ENCODE data around the gene TBX1.

The TBX1 gene

DNA sequence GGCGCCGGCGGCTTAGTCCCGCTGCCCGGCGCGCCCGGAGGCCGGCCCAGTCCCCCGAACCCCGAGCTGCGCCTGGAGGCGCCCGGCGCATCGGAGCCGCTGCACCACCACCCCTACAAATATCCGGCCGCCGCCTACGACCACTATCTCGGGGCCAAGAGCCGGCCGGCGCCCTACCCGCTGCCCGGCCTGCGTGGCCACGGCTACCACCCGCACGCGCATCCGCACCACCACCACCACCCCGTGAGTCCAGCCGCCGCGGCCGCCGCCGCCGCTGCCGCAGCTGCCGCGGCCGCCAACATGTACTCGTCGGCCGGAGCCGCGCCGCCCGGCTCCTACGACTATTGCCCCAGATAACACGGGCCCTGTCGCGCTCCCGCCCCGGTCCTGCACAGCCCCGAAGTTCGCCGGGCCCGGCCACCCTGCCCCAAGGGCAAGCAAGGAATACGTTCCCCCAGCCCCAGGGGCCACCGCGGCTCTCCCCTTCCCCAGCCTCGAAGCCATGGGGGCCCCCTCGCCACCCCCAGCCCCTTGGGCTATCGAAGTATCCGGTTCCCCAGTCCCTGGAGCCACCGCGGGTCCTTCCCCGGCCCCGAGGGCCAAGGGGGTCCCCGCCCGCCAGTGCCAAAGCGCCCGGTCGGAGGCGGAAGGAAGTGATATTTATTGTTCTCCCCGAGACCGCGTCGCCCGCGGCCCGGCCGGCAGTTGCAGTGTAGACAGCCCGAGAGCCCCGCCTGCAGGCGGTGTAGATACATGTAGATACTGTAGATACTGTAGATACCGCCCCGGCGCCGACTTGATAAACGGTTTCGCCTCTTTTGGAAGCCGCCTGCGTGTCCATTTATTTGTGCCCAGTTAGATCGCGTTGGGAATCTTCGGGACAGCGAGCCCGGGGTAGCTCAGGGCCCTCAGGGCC lies 6.2 kb downstream of the TBX1 start:
- Histone ChIP-seq H3K27ac (replicated peaks) (0 out of 2 replicates have a peak overlapping the region, but pooled peaks have one; percentile 25), H3K4me3 (replicated peaks; ENCODE audit: insufficient read depth, low read length) (peak overlapping the region; percentile 49), H3K27me3 (ENCODE audit: insufficient read depth, poor library complexity, severe bottlenecking) (peaks cover 53% of the 10 kb centered on the region)
- no peak for TF ChIP-seq REST (IDR thresholded peaks at IDR 0.05; ENCODE audit: insufficient replicate concordance, low read depth)
- no peak for TF ChIP-seq POLR2AphosphoS5 (IDR thresholded peaks at IDR 0.05; ENCODE audit: low read depth)
- peak; percentile 56; the same call in 1 of the 2 replicates for TF ChIP-seq SPI1 (IDR thresholded peaks at IDR 0.05; ENCODE audit: borderline replicate concordance, low read depth)
- peak; percentile 68 for TF ChIP-seq GABPA (IDR thresholded peaks at IDR 0.05; ENCODE audit: low read depth)
- TF ChIP-seq CTCF (IDR thresholded peaks at IDR 0.05; ENCODE audit: insufficient read depth, low read length): peak; percentile 44
- DNase-seq (ENCODE audit: low read depth in 1 of 2, low spot score in 1 of 2): peak; percentile 63 to 90

DNA sequence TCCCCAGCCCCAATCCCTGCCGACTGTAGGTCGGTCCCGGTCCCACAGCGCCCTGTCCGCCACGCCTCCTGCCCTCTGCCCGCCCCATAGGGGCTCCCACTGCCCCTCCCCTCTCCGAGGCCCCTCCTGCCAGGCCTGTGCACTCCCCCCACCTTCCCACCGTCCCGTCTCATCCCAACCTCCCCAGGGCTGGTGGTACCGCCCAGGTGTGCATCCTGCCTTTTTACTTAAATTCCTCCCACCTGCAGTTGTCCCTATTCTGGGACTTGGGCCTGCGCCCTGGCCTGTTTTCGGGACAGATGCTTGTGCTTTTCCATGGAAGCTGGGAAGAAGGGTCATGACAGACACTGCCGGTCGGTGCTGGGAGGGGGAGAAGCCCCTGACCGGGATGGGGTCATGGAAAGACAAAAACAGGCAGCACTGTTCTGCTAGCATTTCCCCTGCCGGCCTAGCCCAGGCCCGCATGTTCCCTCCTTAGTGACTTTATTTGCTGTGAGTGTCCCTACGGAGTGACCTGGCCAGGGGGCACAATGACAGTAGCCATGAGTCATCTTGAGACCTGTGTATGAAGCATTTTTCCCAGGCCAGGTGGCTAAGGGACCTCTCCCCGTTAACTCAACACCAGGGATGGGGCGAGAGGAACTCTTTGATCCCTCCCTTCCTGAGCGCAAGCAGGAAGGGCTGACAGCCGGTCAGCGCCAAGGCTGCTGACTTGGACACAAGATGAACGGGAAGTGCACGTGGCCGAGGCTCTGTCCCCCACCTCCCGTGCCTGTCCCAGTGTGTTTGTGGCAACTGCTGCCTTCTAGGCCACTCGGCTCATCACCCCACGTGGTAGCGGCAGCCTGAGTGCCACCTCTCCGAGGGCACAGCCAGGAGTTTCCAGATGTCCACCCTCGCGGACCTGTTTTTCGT lies 7.1 kb downstream of the TBX1 start:
- no peak for TF ChIP-seq REST (IDR thresholded peaks at IDR 0.05; ENCODE audit: insufficient replicate concordance, low read depth)
- no peak for TF ChIP-seq POLR2AphosphoS5 (IDR thresholded peaks at IDR 0.05; ENCODE audit: low read depth)
- no peak for TF ChIP-seq CTCF (IDR thresholded peaks at IDR 0.05; ENCODE audit: insufficient read depth, low read length)
- H3K4me3 ChIP-seq (replicated peaks; ENCODE audit: insufficient read depth, low read length): peak overlapping the region; percentile 49
- H3K27me3 ChIP-seq (ENCODE audit: insufficient read depth, poor library complexity, severe bottlenecking): peaks cover 48% of the 10 kb centered on the region
- no peak for DNase-seq (ENCODE audit: low read depth in 1 of 2, low spot score in 1 of 2)
- H3K27ac ChIP-seq (replicated peaks): no peak overlapping the region

GRCh38 chr22:19769393-19769715 lies 8.8 kb downstream of the TBX1 start:
- H3K27me3 ChIP-seq (ENCODE audit: insufficient read depth, poor library complexity, severe bottlenecking): peaks cover 35% of the 10 kb centered on the region
- no peak overlapping the region for H3K4me3 ChIP-seq (replicated peaks; ENCODE audit: insufficient read depth, low read length)
- TF ChIP-seq POLR2AphosphoS5 (IDR thresholded peaks at IDR 0.05; ENCODE audit: low read depth) (no peak), REST (IDR thresholded peaks at IDR 0.05; ENCODE audit: insufficient replicate concordance, low read depth) (no peak), GABPA (IDR thresholded peaks at IDR 0.05; ENCODE audit: low read depth) (no peak), SPI1 (IDR thresholded peaks at IDR 0.05; ENCODE audit: borderline replicate concordance, low read depth) (no peak), CTCF (IDR thresholded peaks at IDR 0.05; ENCODE audit: insufficient read depth, low read length) (no peak)
- no peak for DNase-seq (ENCODE audit: low read depth in 1 of 2, low spot score in 1 of 2)
- no peak overlapping the region for H3K27ac ChIP-seq (replicated peaks)

All from HL-60 (cell line).